GM12874 (cell line): ENCODE measurements around the gene SFSWAP.

ENCODE experiments used
- TF ChIP-seq, protein P1 (sequence below): IDR thresholded peaks from 2 replicates; pipeline ENCODE4 v1.5.1; 2011; ENCODE audit warnings: low read depth, mild to moderate bottlenecking, control low read depth, low read length, moderate library complexity; ENCODE audit not compliant: insufficient read depth

The SFSWAP gene

DNA sequence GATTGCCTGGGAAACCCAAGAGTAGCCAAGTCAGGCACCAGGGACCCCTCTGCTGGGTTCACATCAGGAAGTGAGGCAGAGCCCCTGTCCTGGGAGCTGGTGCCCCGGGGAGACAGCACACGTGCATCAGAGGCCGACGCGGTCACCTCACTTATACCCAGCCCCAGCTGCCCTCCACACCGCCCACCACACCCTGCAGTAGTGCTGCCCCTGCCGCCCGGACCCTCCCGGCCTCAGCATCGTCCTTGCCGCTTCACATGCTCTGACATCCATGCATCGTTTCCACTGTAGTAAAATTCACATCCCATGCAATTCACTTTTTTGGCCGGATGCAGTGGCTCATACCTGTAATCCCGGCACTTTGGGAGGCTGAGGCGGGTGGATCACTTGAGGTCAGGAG, 131.3 kb downstream of the SFSWAP start:
- TF ChIP-seq, protein P1, sequence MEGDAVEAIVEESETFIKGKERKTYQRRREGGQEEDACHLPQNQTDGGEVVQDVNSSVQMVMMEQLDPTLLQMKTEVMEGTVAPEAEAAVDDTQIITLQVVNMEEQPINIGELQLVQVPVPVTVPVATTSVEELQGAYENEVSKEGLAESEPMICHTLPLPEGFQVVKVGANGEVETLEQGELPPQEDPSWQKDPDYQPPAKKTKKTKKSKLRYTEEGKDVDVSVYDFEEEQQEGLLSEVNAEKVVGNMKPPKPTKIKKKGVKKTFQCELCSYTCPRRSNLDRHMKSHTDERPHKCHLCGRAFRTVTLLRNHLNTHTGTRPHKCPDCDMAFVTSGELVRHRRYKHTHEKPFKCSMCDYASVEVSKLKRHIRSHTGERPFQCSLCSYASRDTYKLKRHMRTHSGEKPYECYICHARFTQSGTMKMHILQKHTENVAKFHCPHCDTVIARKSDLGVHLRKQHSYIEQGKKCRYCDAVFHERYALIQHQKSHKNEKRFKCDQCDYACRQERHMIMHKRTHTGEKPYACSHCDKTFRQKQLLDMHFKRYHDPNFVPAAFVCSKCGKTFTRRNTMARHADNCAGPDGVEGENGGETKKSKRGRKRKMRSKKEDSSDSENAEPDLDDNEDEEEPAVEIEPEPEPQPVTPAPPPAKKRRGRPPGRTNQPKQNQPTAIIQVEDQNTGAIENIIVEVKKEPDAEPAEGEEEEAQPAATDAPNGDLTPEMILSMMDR, result no peak

DNA sequence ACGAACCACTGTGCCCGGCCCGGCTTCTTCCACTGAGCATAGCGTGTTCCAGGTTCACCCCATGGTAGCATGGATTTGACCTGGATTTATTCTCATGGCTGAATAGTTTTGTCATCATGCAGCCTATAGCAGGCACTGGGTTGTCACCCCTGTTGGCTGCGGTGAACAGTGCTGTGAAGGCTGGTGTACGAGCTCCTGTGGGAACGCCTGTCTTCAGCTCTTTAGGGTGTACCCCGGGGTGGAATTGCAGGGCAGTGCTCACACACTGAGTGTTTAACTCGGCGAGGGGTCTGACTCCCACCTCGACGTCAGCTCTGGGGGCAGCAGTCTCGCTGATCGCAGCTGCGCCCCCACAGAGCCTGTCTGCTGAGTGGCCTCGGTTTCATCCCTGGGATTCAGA, 132.6 kb downstream of the SFSWAP start:
- TF ChIP-seq, protein P1, result no peak

DNA sequence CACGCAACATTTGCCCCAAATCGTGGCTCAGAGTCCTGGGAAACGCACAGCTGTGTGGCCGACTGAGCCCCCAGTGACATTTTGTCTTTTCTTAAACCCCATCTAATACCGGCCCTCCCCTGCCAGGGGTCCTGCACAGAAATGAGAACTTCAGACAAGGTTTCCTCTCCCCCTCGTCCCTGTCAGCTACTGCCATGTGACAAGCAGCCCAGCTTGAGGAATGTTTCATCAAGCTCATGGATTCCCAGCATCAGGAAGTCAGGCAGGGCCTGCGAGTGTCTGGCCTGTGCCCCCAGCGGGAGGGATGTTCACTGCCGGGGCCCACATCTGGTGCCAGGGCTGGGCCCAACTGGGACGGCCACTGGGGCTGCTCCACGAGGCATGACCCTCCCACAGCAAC, 133.2 kb downstream of the SFSWAP start:
- TF ChIP-seq, protein P1, result no peak

DNA sequence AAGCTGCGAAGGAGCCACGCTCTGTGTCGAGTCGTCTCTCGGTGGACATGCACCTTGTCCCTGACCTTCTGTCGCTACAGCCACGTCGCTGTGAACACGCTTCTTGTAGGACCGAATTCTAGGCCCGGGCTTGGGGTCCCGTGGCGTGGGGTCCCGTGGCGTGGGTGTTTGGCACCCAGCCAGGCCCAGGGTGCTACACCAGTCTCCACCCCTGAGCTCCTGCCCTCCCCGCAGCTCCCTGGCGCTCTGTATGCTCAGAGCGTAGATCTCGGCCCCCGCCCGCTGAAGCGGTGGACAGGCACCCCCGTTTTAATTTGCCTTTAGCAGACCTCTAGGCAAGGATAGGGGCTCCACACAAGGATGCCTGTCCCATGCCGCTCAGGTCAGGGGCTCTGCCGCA, 133.8 kb downstream of the SFSWAP start:
- TF ChIP-seq, protein P1, result no peak

DNA sequence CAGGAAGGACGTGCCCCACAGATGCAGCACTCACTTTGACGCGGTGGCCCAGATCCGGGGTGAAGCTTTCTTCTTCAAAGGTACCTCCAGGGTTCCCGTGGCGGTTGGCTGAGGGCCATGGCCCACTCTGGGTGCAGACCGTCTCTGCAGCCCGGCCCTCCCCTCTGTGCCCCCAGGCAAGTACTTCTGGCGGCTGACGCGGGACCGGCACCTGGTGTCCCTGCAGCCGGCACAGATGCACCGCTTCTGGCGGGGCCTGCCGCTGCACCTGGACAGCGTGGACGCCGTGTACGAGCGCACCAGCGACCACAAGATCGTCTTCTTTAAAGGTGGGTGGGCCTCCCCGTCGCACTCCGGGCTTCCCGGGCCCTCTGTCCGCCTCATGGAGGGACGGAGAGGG, 134.2 kb downstream of the SFSWAP start:
- TF ChIP-seq, protein P1, result no peak

DNA sequence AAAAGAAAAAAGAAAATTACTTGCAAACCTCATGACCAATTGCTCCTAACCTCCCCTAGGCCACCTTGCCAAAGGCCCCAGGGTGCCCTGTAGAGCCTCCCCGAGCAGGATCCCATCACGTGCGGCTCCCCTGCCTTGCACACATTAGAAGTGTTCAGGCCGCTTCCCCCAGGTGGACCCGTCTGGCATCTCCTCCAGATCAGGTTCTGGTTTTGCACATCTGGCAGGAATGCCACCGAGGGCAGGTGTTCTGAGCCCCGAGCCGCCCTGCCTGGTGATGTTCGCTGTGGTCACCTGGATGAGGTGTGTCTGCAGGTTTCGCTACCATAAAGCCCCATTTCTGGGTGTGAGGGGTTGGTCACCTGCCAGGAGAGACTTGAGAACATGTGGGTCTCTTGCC, 136.6 kb downstream of the SFSWAP start:
- TF ChIP-seq, protein P1, result no peak

DNA sequence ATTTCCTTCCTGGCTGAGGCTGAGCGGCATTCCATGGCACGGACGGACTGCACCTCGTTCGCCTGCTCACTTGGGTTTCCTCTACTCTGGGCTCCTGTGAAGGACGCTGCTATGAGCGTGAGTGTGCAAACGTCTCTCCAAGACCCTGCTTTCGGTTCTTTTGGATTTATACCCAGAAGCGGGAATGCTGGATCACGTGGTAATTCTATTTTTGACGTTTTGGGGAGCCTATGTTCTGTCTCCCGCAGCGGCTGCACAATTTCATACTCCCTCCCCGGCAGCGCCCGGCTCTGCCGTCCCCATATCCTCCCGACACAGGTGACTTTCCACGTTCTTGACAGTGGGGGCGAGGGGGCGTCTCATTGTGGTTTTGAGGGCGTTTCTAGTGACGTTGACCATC, 137.9 kb downstream of the SFSWAP start:
- TF ChIP-seq, protein P1, result no peak
